Activated B cell treated with CpG ODN at 0.5 μM for 24 hours (primary cell): ENCODE data around the gene MAST1. TPM values are rescaled to one million over a fixed set of nuclear protein-coding genes. Genes with fewer than 3 reads are reported as not detected.

ENCODE experiments used
- ATAC-seq: fragments of 200-7000 bp; cut with Tn5 transposase; one replicate; pipeline ENCODE4 v1.10.0; 2021; ENCODE audit warnings: low read depth, mild to moderate bottlenecking, moderate library complexity
- CTCF ChIA-PET: fragments of 350-600 bp; sonication (Branson Sonifier 250); formaldehyde crosslinking; loops from one replicate; lab custom pipeline; 2021; ENCODE audit warnings: antibody characterized with exemption; lab: Charles Lee
- POLR2A ChIA-PET: fragments of 350-600 bp; sonication (Branson Sonifier 250); formaldehyde crosslinking; loops from one replicate; lab custom pipeline; 2021; ENCODE audit warnings: antibody characterized with exemption; lab: Charles Lee
- DNase-seq: peaks from one replicate; pipeline ENCODE4 v3.0.0; 2022
- H3K27ac Mint-ChIP-seq: one replicate; pipeline ENCODE4 v1.8.0; 2020; ENCODE audit warnings: mixed read lengths
- H3K27me3 Mint-ChIP-seq: one replicate; pipeline ENCODE4 v1.8.0; 2021; ENCODE audit warnings: mixed read lengths
- H3K36me3 Mint-ChIP-seq: one replicate; pipeline ENCODE4 v1.8.0; 2021; ENCODE audit warnings: low read depth, mixed read lengths
- H3K4me1 Mint-ChIP-seq: one replicate; pipeline ENCODE4 v1.8.0; 2021; ENCODE audit warnings: mixed read lengths
- H3K4me3 Mint-ChIP-seq: one replicate; pipeline ENCODE4 v1.8.0; 2020; ENCODE audit warnings: mild to moderate bottlenecking, mixed read lengths
- H3K9me3 Mint-ChIP-seq: one replicate; pipeline ENCODE4 v1.8.0; 2020; ENCODE audit warnings: mixed read lengths
- CTCF ChIP-seq: fragments of 200-600 bp; IDR thresholded peaks from one replicate; pipeline ENCODE4 v1.8.0; 2022; ENCODE audit warnings: antibody characterized with exemption, mild to moderate bottlenecking
- intact Hi-C: fragments of 100-400 bp; cut with micrococcal nuclease; formaldehyde crosslinking; loops from one replicate; pipeline ENCODE4 v1.15.1; 2024
- total RNA-seq: library from RNA; stranded (reverse); gene quantifications from 2 replicates; pipeline ENCODE4 v1.2.3, GENCODE V29; 2022

Gene MAST1
- total RNA-seq, 1 donor from 2014 or later: 0.20 TPM

GRCh38 chr19:12899891-12900518 lies 61.7 kb downstream of the MAST1 start:
- intact Hi-C loops: no loop called here
- ChIA-PET CTCF (no interaction called here), POLR2A (interaction anchor here (0.9 to 2.7 kb wide), 5 partner anchors 9 to 44 kb away, joined by 3 to 23 read pairs (median 5); partner anchors contain the start of genes GCDH and SYCE2)
- H3K36me3 Mint-ChIP-seq: peaks cover 36% of the 10 kb centered on the region
- ATAC-seq: peak; percentile 91
- H3K27ac Mint-ChIP-seq: peak overlapping the region; percentile 79
- no peaks in the 10 kb centered on the region for H3K9me3 Mint-ChIP-seq
- H3K27me3 Mint-ChIP-seq: no peaks in the 10 kb centered on the region
- peaks cover 11% of the 10 kb centered on the region for H3K4me1 Mint-ChIP-seq
- no peak for DNase-seq
- TF ChIP-seq CTCF: no peak
- H3K4me3 Mint-ChIP-seq: peak overlapping the region; percentile 59

- intact Hi-C loops: no loop called here
- DNase-seq: no peak
- ChIA-PET POLR2A (no interaction called here), CTCF (interaction anchor here (0.6 kb wide), 1 partner anchor 780 kb away, joined by 3 read pairs; no protein-coding TSS in a partner anchor)
- Mint-ChIP-seq H3K27ac (no peak overlapping the region), H3K36me3 (no peaks in the 10 kb centered on the region), H3K27me3 (no peaks in the 10 kb centered on the region), H3K4me3 (no peak overlapping the region), H3K4me1 (no peaks in the 10 kb centered on the region), H3K9me3 (no peaks in the 10 kb centered on the region)
- ATAC-seq: no peak
- TF ChIP-seq CTCF: no peak
These were observed 68.9 kb downstream of the MAST1 start for GRCh38 chr19:12907166-12907565.

- peaks cover 12% of the 10 kb centered on the region for H3K4me1 Mint-ChIP-seq
- ChIA-PET POLR2A (interaction anchor here (0.7 to 1.2 kb wide), 3 partner anchors 22 to 37 kb away, joined by 3 to 5 read pairs (median 3); partner anchors contain the start of gene GCDH), CTCF (interaction anchor here (0.8 kb wide), 1 partner anchor 150 kb away, joined by 3 read pairs; no protein-coding TSS in a partner anchor)
- no peaks in the 10 kb centered on the region for H3K27me3 Mint-ChIP-seq
- no peaks in the 10 kb centered on the region for H3K9me3 Mint-ChIP-seq
- no peak overlapping the region for H3K27ac Mint-ChIP-seq
- H3K4me3 Mint-ChIP-seq: no peak overlapping the region
- TF ChIP-seq CTCF: no peak
- DNase-seq (no peak), ATAC-seq (no peak)
- intact Hi-C loops: no loop called here
- H3K36me3 Mint-ChIP-seq: no peaks in the 10 kb centered on the region
These were observed 74.3 kb downstream of the MAST1 start for GRCh38 chr19:12912571-12912970.

DNA sequence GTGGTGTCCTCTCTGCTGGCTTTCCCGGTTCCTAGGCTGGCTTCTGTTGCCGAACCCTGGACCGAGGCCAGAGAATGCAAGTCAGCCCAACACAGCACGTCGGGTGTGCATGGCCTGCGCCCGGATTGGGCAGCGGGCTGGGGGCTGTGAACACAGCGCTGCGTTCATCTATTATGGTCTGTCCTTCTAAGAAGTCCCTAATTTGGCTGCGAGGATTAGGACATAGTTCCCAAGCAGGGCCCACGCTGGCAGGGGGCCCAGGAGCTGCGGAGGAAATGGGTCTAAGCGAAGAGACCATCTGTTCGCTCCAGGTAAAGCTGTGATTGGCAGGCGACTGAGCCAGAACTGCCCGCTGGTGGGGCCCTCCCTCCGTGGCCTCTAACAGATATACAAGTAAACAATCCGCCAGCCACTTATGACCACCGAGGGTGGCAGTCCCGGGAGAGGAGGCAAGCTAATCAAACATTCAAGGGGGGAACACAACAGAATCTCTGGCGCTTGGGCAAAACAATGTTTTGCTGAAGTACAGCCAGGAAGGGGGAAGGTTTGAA lies 74.8 kb downstream of the MAST1 start:
- Mint-ChIP-seq H3K4me1 (peaks cover 12% of the 10 kb centered on the region), H3K9me3 (no peaks in the 10 kb centered on the region), H3K36me3 (no peaks in the 10 kb centered on the region), H3K4me3 (no peak overlapping the region), H3K27me3 (no peaks in the 10 kb centered on the region), H3K27ac (no peak overlapping the region)
- POLR2A ChIA-PET: interaction anchor here (0.7 to 2.4 kb wide), 4 partner anchors 20 to 37 kb away, joined by 3 to 8 read pairs (median 4); partner anchors contain the start of genes FARSA and GCDH
- DNase-seq (no peak), ATAC-seq (no peak)
- TF ChIP-seq CTCF: no peak
- intact Hi-C loops: no loop called here
- CTCF ChIA-PET: interaction anchor here (0.8 to 0.9 kb wide), 2 partner anchors 23 to 151 kb away, joined by 3 read pairs; partner anchors contain the start of gene GCDH
